Duodenal mucosa (tissue), 2 donors: ENCODE data around the gene IL17RE.
"Not testable (repeated sequence)": the region's sequence is repeated elsewhere in the genome, so short reads cannot be mapped to it uniquely, and the experiment has no call there.

Source experiments
- H3K27ac ChIP-seq: one replicate; pipeline ENCODE4 v1.7.0; 2013; ENCODE audit warnings: low read depth, low read length
- H3K27me3 ChIP-seq, 2 donors: one replicate each; pipeline ENCODE4 v1.7.0; 2013; ENCODE audit warnings: low read length in 2 of 2, control low read depth in 1 of 2; ENCODE audit not compliant: insufficient read depth in 2 of 2, control insufficient read depth in 1 of 2
- H3K36me3 ChIP-seq, 2 donors: one replicate each; pipeline ENCODE4 v1.7.0; 2013; ENCODE audit warnings: low read length in 2 of 2, control low read depth in 1 of 2; ENCODE audit not compliant: insufficient read depth in 2 of 2, control insufficient read depth in 1 of 2
- H3K4me1 ChIP-seq, 2 donors: one replicate each; pipeline ENCODE4 v1.7.0; 2013; ENCODE audit warnings: low read length in 2 of 2, control low read depth in 1 of 2; ENCODE audit not compliant: insufficient read depth in 2 of 2, control insufficient read depth in 1 of 2
- H3K4me3 ChIP-seq, 2 donors: one replicate each; pipeline ENCODE4 v1.7.0; 2013; ENCODE audit warnings: low read length in 2 of 2, low read depth in 1 of 2
- H3K9ac ChIP-seq, 2 donors: one replicate each; pipeline ENCODE4 v1.7.0; 2013; ENCODE audit warnings: low read length in 2 of 2, low read depth in 1 of 2
- H3K9me3 ChIP-seq, 2 donors: one replicate each; pipeline ENCODE4 v1.7.0; 2013; ENCODE audit warnings: low read length in 2 of 2, control low read depth in 1 of 2; ENCODE audit not compliant: control insufficient read depth in 1 of 2

The IL17RE gene

DNA sequence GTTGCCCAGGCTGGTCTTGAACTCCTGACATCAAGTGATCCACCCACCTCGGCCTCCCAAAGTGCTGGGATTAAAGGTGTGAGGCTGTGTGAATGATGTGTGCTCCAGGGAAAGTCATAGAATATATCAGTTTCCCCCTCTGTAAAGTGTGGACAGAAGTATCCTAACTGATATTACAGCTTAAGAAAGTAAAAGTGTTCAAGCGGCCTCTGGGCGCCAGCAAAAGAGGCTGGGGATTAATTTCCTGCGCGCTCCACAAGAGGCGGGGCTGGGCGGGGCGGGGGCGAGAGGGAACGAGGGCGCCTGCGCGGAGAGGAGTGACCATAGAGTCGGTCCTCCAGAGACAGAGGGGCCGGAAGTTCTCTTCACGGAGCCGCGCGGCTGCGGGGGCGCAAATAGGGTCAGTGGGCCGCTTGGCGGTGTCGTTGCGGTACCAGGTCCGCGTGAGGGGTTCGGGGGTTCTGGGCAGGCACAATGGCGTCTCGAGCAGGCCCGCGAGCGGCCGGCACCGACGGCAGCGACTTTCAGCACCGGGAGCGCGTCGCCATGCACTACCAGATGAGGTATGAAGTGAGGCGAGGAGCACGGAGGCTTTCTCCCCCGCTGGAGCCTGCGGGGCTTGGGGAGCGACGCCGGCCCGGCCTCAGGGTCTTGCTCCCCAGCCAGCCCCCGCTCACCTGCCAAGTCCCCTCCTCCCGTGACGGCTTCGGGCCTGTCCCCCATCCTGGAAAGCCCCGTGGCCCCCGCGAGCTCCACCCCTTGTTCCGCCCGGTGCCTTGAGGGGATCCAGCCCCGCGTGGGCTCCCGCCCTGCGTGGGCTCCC, 12.2 kb upstream of the IL17RE start, which contains the start of gene JAGN1:
Gene JAGN1, plus strand, starts transcription at position 362 of the 823 bp plus-strand sequence. Its CDS starts 113 bp downstream, at position 475.
- peaks cover 19 to 20% of the 10 kb centered on the region in 2 donors for H3K4me1 ChIP-seq
- H3K27me3 ChIP-seq, result no peaks in the 10 kb centered on the region
- H3K36me3 ChIP-seq, result peaks cover 10 to 17% of the 10 kb centered on the region in 2 donors
- peak within 1 kb of the TSS; percentile 93 to 99 for H3K9ac ChIP-seq
- peak within 1 kb of the TSS; percentile 93 for H3K27ac ChIP-seq
- H3K4me3 ChIP-seq, result peak within 1 kb of the TSS; percentile 89 to 98
- no peaks in the 10 kb centered on the region for H3K9me3 ChIP-seq

- H3K36me3 ChIP-seq, result peaks cover 10 to 17% of the 10 kb centered on the region in 2 donors
- H3K9me3 ChIP-seq, result no peaks in the 10 kb centered on the region
- H3K4me1 ChIP-seq, result peaks cover 19 to 20% of the 10 kb centered on the region in 2 donors
- peak overlapping the region; percentile 93 for H3K27ac ChIP-seq
- H3K4me3 ChIP-seq, result peak overlapping the region; percentile 89 to 98
- peak overlapping the region; percentile 93 to 99 for H3K9ac ChIP-seq
- no peaks in the 10 kb centered on the region for H3K27me3 ChIP-seq
These were observed 11.5 kb upstream of the IL17RE start for GRCh38 chr3:9891072-9891622.

GRCh38 chr3:9893739-9894138, 8.9 kb upstream of the IL17RE start:
- H3K27ac ChIP-seq, result no peak overlapping the region
- peaks cover 32 to 38% of the 10 kb centered on the region in 2 donors for H3K4me1 ChIP-seq
- H3K9me3 ChIP-seq, result no peaks in the 10 kb centered on the region
- H3K4me3 ChIP-seq, result no peak overlapping the region
- peaks cover 10 to 17% of the 10 kb centered on the region in 2 donors for H3K36me3 ChIP-seq
- no peak overlapping the region for H3K9ac ChIP-seq
- H3K27me3 ChIP-seq, result no peaks in the 10 kb centered on the region

DNA sequence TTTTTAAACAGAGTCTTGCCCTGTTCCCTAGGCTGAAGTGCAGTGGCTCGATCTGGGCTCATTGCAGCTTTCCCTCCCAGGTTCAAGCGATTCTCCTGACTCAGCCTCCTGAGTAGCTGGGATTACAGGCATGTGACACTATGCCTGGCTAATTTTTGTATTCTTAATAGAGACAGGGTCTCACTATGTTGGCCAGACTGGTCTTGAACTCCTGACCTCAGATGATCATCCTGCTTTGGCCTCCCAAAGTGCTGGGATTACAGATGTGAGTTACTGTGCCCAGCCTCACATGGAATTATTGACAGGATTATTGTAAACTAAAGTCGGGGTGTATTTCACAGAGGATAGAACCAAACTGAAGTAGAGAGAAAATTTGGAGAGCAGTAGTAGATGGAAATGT, 6.9 kb upstream of the IL17RE start:
- H3K9ac ChIP-seq, H3K4me3 ChIP-seq, H3K9me3 ChIP-seq, H3K27ac ChIP-seq, H3K27me3 ChIP-seq: not testable (repeated sequence)
- peaks cover 10 to 17% of the 10 kb centered on the region in 2 donors for H3K36me3 ChIP-seq
- H3K4me1 ChIP-seq, result peaks cover 36 to 40% of the 10 kb centered on the region in 2 donors

- Histone ChIP-seq H3K36me3 (peaks cover 10 to 17% of the 10 kb centered on the region in 2 donors), H3K27ac (peak overlapping the region; percentile 74), H3K4me1 (peaks cover 42 to 44% of the 10 kb centered on the region in 2 donors)
- H3K9ac ChIP-seq, H3K27me3 ChIP-seq, H3K4me3 ChIP-seq, H3K9me3 ChIP-seq: not testable (repeated sequence)
These were observed 5.8 kb upstream of the IL17RE start for GRCh38 chr3:9896755-9897407.

GRCh38 chr3:9897408-9898372, 5.0 kb upstream of the IL17RE start:
- peak overlapping the region; percentile 36 to 40 for H3K9ac ChIP-seq
- H3K27ac ChIP-seq, result peak overlapping the region; percentile 76
- H3K9me3 ChIP-seq, result no peaks in the 10 kb centered on the region
- H3K4me1 ChIP-seq, result peaks cover 50 to 51% of the 10 kb centered on the region in 2 donors
- peaks cover 9 to 15% of the 10 kb centered on the region in 2 donors for H3K36me3 ChIP-seq
- peak overlapping the region in 1 of 2 donors; percentile 19 for H3K4me3 ChIP-seq
- H3K27me3 ChIP-seq, result no peaks in the 10 kb centered on the region

DNA sequence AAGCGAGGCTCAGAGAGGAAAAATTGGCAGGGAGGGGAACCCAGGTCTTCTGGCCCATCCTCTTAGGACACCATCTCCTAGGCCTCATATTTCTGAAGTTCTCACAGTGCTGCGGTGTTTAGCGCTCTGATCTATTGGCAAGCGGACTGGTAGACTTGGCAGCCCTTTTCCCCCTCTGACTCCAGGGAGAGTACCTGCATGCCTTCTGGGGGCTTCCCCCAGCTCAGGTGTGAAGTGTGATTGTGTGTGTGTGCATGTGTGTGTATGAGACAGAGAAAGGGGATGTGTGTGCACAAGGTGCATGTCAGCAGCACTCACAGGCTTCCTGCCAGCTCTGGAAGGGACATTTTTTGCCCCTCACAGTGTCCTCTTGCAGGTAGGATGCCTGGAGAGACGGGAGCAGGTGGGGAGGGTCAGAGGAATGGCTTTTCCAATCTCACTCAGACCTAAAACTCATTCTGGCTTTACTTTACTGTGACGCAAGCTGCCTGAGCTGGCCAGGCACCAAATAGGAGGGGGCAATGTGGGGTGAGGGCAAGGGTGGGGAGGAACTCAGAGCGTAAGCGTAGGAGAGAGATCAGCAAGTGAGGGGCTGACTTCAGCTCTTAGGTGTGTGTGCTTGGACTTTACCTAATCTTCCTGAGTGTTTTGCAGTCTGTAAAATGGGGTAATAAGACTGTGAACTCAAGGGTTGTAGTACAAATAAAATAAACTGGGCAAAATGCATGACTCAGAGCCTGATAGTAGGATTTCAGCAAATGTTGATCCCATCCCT, 4.0 kb upstream of the IL17RE start:
- Histone ChIP-seq H3K27me3 (no peaks in the 10 kb centered on the region), H3K9me3 (no peaks in the 10 kb centered on the region), H3K4me1 (peaks cover 43 to 52% of the 10 kb centered on the region in 2 donors), H3K9ac (peak overlapping the region; percentile 36 to 40), H3K4me3 (peak overlapping the region in 1 of 2 donors; percentile 4), H3K27ac (peak overlapping the region; percentile 76), H3K36me3 (peaks cover 0 to 5% of the 10 kb centered on the region in 2 donors)

- no peaks in the 10 kb centered on the region for H3K27me3 ChIP-seq
- no peak overlapping the region for H3K4me3 ChIP-seq
- H3K4me1 ChIP-seq, result peaks cover 37 to 52% of the 10 kb centered on the region in 2 donors
- no peaks in the 10 kb centered on the region for H3K9me3 ChIP-seq
- H3K27ac ChIP-seq, result peak overlapping the region; percentile 76
- no peak overlapping the region for H3K9ac ChIP-seq
- H3K36me3 ChIP-seq, result peaks cover 0 to 4% of the 10 kb centered on the region in 2 donors
These were observed 3.3 kb upstream of the IL17RE start for GRCh38 chr3:9899289-9899791.

- H3K9me3 ChIP-seq, H3K9ac ChIP-seq, H3K27me3 ChIP-seq, H3K36me3 ChIP-seq, H3K27ac ChIP-seq: not testable (repeated sequence)
- H3K4me1 ChIP-seq, result peaks cover 35 to 46% of the 10 kb centered on the region in 2 donors
- H3K4me3 ChIP-seq, result peak overlapping the region in 1 of 2 donors; percentile 25
These were observed 1.7 kb upstream of the IL17RE start for GRCh38 chr3:9900965-9901415.
